SW 1271 (cell line): ENCODE measurements around the gene SVEP1.
"Not testable (repeated sequence)": the region's sequence is repeated elsewhere in the genome, so short reads cannot be mapped to it uniquely, and the experiment has no call there.

Experiments used
- DNase-seq, 2 experiments: peaks; one replicate each; lab custom pipeline; 2025; lab: John Stamatoyannopoulos, UW

Gene SVEP1

GRCh38 chr9:110579034-110579861 is at the start of gene SVEP1:
Gene SVEP1, minus strand, starts transcription at chr9:110579741. Its CDS starts 198 bp downstream, at chr9:110579543.
- DNase-seq, result no peak

DNA sequence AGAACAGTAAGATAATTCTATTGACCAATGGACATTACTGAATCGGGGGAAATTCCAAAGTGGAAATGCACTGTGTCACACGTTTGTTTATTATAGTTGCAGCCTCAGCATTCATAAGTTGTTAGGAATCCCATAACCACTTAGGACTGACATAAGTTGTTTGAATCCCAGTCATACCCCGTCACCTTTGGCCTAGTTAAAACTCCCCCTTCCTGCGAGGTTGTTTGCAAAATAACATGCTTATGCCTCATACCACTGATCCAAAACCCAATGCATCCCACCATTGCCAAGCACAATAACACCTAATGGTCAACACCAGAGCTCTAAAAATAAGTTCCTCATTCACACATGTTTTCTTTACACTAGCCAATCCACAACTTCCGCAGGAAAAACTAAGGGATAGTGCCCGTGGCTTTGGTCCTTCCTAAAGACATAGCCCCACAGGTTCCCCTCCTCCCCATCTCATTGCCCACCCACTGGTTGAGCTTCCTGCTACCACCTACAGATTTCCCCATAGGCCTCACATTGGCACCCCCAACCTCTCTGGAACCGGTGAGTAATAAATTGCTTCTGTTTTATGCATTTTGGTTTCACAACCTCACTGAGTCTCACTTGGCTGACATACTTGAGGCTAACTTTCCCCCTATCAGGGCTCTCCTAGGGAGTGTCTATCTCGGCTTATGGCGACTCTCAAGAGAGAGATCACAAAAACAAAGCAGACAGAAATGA is 46.7 kb upstream of the SVEP1 start:
- no peak for DNase-seq

- peak; percentile 14 to 60 for DNase-seq
Measured at GRCh38 chr9:110623462-110624025, 44.0 kb upstream of the SVEP1 start.

DNA sequence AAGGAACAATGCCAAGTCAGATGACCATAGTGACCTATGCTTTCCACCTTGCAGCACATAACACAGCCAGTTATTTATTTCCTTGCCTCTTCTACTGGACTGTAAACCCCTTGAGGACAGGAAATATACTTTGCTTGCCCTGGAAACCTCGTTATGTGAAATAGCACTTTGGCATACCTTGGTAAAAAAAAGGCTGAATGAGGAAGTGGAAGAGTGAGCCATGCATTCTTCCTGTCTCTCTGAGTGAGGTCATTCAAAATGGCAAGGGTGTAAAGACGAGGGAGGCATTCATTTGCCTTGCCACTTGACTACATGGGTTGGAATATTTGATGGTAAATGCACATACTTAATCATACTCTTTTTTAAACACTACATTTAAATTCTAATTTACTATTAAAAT is 42.8 kb upstream of the SVEP1 start:
- DNase-seq, result no peak

- no peak for DNase-seq
Measured at GRCh38 chr9:110620726-110621125, 41.2 kb upstream of the SVEP1 start.

DNA sequence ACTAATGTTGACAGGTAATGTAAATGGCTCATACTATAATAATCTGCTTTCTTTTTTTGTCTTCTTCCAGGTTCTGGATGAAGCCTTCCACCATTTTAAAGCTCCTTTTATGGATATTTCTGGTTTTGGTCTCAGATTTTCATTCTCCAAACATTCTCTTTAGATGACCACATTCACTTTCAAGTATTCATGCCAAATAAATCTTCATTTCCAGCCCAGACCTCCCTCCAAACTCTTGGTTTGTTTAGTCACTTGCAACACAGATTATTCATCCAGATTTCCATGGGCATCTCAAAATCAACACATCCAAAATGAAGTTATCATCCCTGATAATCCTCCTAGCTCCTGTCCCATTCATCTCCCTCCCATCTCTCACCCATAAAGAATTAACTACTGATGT is 40.3 kb upstream of the SVEP1 start:
- no peak for DNase-seq

DNA sequence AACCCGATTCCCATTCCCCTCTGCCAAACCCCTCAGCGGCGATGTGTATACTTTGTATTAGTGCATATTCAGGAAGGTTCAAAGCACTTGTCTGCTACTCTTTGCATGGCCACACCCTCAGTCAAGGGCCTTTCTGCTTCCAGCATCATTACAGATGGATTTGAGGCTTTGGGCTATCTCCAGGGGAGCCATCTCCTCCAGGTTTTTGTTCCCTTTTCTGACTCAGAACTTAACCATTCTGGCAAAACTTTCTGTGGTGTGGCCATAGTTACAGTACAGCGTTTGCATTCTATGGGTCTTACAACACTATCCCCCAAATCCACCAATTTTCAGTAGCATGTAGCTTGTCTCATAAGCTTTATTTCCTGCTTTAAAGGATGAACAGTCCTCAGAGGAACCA is 36.0 kb upstream of the SVEP1 start:
- no peak for DNase-seq

DNA sequence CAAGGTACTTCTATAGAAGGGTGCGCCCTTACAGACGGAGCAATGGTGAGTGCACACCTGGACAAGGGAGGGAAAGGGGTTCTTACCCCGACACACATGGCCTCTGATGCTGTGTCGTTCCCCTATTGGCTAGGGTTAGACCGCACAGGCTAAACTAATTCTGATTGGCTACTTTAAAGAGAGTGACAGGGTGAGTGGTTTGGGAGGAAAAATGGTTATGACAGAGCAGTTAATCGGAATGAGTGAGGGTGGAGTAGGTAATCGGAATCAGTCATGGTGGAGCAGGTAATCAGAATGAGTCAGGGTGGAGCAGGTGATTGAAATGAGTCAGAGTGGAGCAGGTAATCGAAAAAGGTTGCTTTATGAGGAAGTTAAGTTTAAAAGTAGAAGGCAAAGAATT is 35.0 kb upstream of the SVEP1 start:
- DNase-seq, result not testable (repeated sequence)

DNA sequence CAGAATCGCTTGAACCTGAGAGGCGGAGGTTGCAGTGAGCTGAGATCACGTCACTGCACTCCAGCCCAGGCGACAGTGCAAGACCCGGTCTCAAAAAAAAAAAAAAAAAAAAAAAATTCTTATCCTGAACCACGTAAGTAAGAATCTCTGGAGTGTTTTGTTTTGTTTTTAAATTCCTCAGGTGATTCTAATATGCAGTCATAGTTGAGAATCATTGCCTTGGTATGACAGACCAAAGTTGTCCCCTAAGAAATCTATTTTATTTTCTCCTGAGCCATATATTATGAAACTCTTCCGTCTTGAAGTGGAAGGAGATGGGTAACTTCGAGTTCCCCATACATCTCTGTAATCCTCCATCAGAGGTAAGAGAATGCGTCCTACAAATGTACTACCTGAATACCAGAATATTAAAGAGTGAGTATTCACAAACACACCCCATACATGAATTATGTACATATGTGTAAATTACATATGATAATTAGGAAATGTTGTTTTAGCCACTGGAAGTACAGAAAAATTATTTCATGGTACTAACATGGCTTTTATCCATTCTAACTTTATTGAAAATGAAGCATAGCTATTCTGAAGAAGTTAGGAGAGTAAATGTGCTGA is 26.7 kb upstream of the SVEP1 start:
- peak in 1 of 2 experiments; percentile 8 for DNase-seq

GRCh38 chr9:110605565-110605964 is 26.0 kb upstream of the SVEP1 start:
- no peak for DNase-seq

DNA sequence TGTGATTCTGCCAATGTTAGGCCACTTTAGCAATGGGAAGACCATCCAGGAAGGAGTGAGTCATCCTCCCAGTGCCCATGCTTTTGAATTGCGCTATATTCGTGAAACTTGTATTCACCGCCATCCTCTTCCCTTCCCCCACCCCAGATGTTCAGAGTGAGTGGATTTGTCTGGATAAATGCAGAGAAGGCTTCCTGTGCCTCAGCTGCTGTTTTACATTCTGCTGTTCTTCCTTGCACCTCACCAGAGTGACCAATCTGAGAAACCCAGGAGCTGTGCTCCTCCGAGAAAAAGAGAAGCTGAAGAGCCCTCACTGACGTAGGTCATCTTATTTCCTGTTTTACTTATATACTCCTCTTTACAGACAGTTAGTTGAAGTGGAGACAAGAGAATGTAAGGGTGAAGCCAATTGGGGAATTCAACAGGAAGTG is 24.6 kb upstream of the SVEP1 start:
- no peak for DNase-seq

- DNase-seq, result no peak
Measured at GRCh38 chr9:110602281-110602680, 22.7 kb upstream of the SVEP1 start.

- no peak for DNase-seq
Measured at GRCh38 chr9:110601098-110601497, 21.6 kb upstream of the SVEP1 start.

DNA sequence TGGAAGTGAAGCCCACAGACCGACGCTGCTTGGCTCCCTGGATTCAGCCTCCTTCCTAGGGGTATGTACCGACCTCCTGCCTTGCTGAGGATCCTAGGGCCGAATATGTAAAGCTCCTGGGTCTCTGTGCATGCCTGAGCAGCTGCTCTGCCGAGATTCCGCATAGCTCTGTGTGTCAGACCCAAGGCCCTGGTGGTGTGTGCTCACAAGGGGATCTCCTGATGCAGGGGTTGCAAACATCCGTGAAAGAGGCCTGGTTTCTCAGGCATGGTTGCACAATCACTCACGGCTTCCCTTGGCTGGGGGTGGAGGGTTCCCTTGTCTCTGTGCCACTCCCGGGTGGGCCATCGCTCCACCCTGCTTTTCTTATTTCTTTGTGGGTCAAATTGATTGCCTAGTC is 19.9 kb upstream of the SVEP1 start:
- DNase-seq, result no peak

- no peak for DNase-seq
Measured at GRCh38 chr9:110592044-110592830, 12.7 kb upstream of the SVEP1 start.

DNA sequence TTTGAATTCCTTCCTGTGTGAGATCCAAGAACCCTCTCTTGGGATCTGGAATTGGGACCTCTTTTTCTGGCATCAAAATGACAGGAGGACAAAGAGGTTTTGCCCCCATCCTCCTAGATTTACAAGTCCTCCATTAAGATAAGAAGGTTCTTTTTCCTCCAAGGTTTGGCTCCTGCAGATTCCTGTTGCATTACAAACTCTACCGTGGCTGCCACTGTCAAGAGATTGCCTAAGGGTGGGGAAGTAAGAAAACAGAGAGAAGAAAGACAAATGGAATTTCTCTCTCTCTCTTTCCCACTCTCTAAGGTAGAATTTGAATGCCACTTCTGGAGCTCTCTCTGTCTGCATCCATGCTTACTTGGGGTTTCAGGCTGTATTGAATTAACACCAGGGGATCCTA is 12.0 kb upstream of the SVEP1 start:
- no peak for DNase-seq

DNA sequence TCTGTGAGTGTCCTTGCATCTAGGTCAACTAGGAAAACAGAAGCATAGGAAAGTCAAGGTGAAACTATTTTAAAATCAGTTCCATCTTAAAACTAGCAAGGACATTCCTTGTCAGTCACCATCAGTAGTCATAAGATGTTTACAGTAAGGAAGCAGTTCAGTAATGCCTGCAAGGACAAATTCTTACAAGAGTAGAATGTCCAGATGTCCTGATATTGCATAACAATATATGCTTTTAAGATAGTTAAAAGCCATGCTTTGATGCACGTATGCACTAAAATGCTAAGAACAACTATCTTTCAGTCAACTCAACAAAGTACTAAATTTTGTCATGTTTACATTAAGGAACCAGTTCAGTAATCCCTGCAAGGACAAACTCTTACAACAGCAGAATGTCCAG is 11.3 kb upstream of the SVEP1 start:
- no peak for DNase-seq

- DNase-seq, result no peak
Measured at GRCh38 chr9:110588296-110588695, 8.8 kb upstream of the SVEP1 start.

DNA sequence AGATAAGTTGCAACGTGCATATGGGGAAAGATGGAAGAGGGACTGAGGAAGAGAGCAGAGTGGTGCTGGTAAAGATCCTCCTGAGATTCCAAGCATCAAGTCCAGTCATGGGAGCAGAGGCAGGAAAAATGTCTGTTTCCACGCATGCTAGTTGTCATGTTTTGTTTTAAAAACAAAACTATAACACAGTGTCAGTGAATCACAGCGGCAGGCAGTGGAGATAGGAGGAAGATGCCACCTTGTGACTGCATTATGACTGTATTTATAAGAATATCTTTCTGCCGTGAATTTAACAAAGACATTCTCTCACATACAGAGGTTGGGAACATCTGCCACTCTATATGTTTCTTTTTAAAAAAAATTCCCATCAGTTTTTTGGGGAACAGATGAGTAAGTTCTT is 3.7 kb upstream of the SVEP1 start:
- peak in 1 of 2 experiments; percentile 15 for DNase-seq

DNA sequence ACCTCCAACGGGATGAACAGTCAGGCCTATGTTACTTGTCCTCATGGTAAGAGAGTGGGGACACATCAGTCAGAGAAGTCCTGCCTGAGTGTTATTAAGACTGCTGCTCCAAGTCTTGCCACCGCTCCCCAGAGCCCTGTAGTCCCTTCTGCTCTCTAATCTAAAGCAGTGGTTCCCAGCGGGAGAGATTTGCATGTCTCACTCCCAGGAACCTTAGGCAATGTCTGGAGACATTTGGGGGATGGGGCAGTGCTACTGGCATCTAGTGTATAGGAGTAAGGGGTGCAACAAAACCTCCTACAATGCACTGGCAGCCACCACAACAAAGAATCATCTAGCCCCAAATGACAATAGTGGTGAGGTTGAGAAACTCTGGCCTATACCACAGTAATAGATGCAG is 2.6 kb upstream of the SVEP1 start:
- DNase-seq, result no peak

GRCh38 chr9:110580850-110581249 is 1.3 kb upstream of the SVEP1 start:
- DNase-seq, result no peak

GRCh38 chr9:110579862-110580219 is 300 bp upstream of the SVEP1 start:
- DNase-seq, result no peak
